Neural crest cell (in vitro differentiated cells): ENCODE results near the gene RNF26. TPM values are rescaled to one million over a fixed set of nuclear protein-coding genes. Genes with fewer than 3 reads are reported as not detected.

Experiments used
- DNase-seq: peaks from one replicate; pipeline ENCODE4 v3.0.0; 2021; ENCODE audit warnings: low read depth, mixed read lengths, low spot score
- H3K27ac Mint-ChIP-seq: one replicate; pipeline ENCODE4 v1.8.0; 2021; ENCODE audit warnings: mild to moderate bottlenecking, mixed read lengths; ENCODE audit not compliant: unreplicated experiment
- H3K27me3 Mint-ChIP-seq: 2 replicates; pipeline ENCODE4 v1.8.0; 2021; ENCODE audit warnings: low read depth, mild to moderate bottlenecking, mixed read lengths
- H3K36me3 Mint-ChIP-seq: 2 replicates; pipeline ENCODE4 v1.8.0; 2021; ENCODE audit warnings: low read depth, mild to moderate bottlenecking, mixed read lengths
- H3K4me1 Mint-ChIP-seq: 2 replicates; pipeline ENCODE4 v1.8.0; 2021; ENCODE audit warnings: mixed read lengths
- H3K4me3 Mint-ChIP-seq: one replicate; pipeline ENCODE4 v1.8.0; 2021; ENCODE audit warnings: mild to moderate bottlenecking, mixed read lengths
- H3K9me3 Mint-ChIP-seq: 2 replicates; pipeline ENCODE4 v1.8.0; 2021; ENCODE audit warnings: mixed read lengths
- CTCF ChIP-seq: fragments of 200-600 bp; sonication (generic); conservative IDR thresholded peaks from 2 replicates; pipeline ENCODE4 v1.5.0; 2021; ENCODE audit warnings: antibody characterized with exemption, mild to moderate bottlenecking
- total RNA-seq: library from RNA; stranded (reverse); gene quantifications from 2 replicates; pipeline ENCODE4 v1.2.1, GENCODE V29; 2021

RNF26 gene
- total RNA-seq, 1 donor from 2014 or later, result 47.9 TPM

DNA sequence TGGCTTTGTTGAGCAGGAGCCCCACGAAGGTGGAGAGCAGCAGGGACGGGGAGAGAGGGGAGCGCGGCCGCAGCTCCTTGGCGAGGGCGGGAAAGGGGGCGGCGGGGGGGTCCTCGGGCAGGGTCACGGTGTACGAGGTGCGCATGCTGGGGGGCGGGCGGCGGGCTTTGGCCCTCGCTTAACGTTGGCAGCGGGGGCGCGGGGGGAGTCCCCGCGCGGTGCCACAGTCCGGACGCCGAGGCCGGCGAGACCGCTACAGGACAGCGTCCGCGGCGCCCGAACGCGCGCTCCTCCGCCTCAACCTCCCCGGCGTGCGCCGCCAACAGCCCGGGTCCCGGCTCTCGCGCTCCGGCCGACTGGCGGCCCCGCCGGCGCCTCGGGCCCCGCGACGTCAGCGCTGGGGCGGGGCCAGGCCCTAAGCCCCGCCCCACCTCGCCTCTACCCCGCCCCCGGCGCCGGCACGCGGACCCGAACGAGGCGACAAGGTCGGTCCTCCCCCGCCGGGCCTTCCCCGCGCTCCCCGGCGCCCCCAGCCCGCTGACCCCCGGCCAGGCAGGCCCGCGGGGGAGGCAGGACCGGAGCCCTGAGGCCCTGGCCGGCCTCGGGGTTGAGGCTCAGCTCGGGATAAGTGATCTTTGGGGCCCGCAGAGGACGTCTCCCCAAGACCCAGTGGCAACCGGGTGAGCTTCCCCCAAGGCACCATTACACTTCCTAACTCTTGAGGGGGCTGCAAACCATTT lies 29.7 kb downstream of the RNF26 start:
- Mint-ChIP-seq H3K9me3 (no peaks in the 10 kb centered on the region), H3K4me1 (peaks cover 28% of the 10 kb centered on the region), H3K27me3 (peaks cover 46% of the 10 kb centered on the region), H3K27ac (no peak overlapping the region), H3K36me3 (no peaks in the 10 kb centered on the region), H3K4me3 (peak overlapping the region; percentile 87)
- TF ChIP-seq CTCF, result no peak
- peak; percentile 51 for DNase-seq

DNA sequence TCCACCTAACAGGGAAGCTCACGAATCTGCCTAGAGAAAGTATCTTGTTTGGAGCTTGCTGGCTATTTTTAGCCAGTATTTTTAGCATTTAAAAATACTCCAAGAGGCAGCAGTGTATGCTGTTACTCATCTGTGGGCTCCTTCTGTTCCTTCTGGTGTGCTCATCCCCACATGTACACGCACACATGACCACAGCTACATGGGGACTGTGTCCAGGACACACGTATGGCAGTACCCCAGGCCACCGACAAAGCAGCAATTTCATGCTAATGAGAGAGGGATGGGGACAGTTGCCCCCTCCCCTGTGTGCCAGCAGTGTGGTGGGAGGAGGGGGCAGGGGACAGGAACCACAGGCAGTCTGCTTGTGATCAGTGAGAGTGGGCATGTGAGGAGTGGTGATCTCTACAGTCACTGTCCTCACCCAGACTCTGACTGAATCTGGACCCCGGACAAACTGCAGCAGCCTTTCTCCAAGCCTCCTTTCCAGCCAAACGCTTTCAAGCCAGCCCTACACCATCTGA lies 30.8 kb downstream of the RNF26 start:
- DNase-seq, result no peak
- Mint-ChIP-seq H3K36me3 (no peaks in the 10 kb centered on the region), H3K27me3 (peaks cover 43% of the 10 kb centered on the region), H3K4me1 (peaks cover 35% of the 10 kb centered on the region), H3K4me3 (peak overlapping the region; percentile 66), H3K27ac (no peak overlapping the region), H3K9me3 (no peaks in the 10 kb centered on the region)
- no peak for TF ChIP-seq CTCF

DNA sequence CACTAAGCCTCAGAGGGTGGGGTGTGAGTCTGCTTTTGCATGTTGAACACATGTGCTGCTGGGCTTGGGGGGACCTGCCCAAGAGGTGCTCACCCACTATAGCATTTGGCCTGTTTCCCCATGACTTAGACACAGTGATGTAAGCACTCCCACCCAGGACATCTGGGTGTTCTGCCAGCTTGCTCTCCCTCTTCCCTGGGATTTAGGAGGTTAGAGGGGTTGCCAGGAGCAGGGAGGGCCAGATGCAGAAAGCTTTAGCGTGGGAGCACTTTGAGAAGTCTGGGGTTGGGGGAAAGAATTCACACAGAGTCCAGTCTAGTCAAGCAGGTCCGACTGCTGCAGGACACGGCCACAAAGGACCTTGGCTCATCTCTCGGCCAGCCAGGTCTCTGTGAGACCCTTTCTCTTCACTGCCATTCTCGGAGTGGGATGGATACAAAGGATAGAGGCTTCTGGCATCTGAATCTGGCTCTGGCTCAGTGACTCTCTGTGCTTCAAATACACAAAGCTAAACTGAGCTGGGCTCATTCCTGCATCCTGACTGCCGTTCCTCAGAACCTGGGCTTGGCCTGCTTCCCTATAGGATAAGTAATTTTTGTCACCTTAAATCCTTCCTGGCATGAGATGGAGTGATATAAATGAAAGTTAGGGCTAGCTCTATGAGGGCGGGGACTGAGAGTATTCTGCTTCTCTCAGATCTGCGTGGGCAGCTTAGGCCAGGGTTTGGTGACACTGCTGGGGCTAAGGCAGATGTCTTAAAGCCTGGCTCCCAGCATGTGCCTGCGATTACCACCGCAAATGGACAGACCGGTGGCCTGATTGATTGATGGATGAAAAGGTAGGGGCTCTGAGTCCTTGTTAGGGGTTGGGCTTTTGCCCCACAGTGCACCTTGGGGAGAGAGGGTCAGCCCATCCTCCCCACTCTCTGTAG lies 32.6 kb downstream of the RNF26 start:
- no peak overlapping the region for H3K4me3 Mint-ChIP-seq
- no peaks in the 10 kb centered on the region for H3K36me3 Mint-ChIP-seq
- no peak for DNase-seq
- H3K27me3 Mint-ChIP-seq, result peaks cover 44% of the 10 kb centered on the region
- H3K4me1 Mint-ChIP-seq, result peaks cover 43% of the 10 kb centered on the region
- TF ChIP-seq CTCF, result no peak
- H3K27ac Mint-ChIP-seq, result no peak overlapping the region
- no peaks in the 10 kb centered on the region for H3K9me3 Mint-ChIP-seq

DNA sequence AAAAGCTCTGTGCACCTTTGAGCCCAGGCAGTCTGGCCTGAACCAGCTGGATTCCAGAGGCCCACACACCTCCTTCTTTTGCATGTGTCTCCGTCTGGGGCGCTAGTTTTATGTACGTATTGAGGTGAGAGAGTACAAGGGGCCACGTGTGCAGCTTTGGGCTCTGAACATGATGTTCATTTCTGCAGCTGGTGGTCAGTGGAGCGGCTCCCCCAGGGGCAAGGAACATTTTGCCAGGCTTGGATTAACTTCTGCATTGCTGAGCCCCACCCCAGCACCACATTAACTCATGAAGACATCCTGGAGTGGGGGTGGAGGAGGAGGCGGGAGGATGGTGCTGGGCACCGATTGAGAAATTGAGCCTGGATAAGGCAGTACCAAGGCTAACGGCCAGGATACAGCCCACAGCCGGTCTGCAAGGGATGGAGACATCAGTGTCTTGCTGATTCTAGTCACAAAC lies 33.4 kb downstream of the RNF26 start:
- Mint-ChIP-seq H3K4me1 (peaks cover 41% of the 10 kb centered on the region), H3K27ac (no peak overlapping the region)
- no peak for DNase-seq

More for the DNA sequence above, 33.4 kb downstream of the RNF26 start:
- H3K9me3 Mint-ChIP-seq, result no peaks in the 10 kb centered on the region
- H3K36me3 Mint-ChIP-seq, result no peaks in the 10 kb centered on the region
- H3K27me3 Mint-ChIP-seq, result peaks cover 37% of the 10 kb centered on the region
- no peak overlapping the region for H3K4me3 Mint-ChIP-seq
- TF ChIP-seq CTCF, result no peak
